GM23338 (cell line): ENCODE data around the gene LRMDA. TPM values are rescaled to one million over a fixed set of nuclear protein-coding genes. Genes with fewer than 3 reads are reported as not detected.

Source experiments
- ATAC-seq: fragments of 200-7000 bp; cut with Tn5 transposase; 3 replicates; pipeline ENCODE4 v1.9.1; 2020
- DNase-seq: peaks from one replicate; pipeline ENCODE4 v3.0.0-alpha.2; 2015; ENCODE audit warnings: low spot score
- H2AFZ ChIP-seq: fragments of 200-600 bp; sonication (generic); 2 replicates; pipeline ENCODE4 v1.8.0; 2016; ENCODE audit warnings: antibody characterized with exemption, mild to moderate bottlenecking, moderate library complexity
- H3F3A ChIP-seq: fragments of 200-600 bp; sonication (generic); replicated peaks from 2 replicates; pipeline ENCODE4 v1.8.0; 2017; ENCODE audit warnings: antibody characterized with exemption, mixed run types, low read depth
- H3K27ac ChIP-seq: fragments of 200-600 bp; sonication (generic); 2 replicates; pipeline ENCODE4 v1.6.1; 2016; ENCODE audit warnings: low read depth
- H3K27me3 ChIP-seq: fragments of 200-600 bp; sonication (generic); 2 replicates; pipeline ENCODE4 v1.8.0; 2016; ENCODE audit warnings: mild to moderate bottlenecking, mixed run types, moderate library complexity; ENCODE audit not compliant: insufficient read depth
- H3K36me3 ChIP-seq: fragments of 200-600 bp; sonication (generic); 2 replicates; pipeline ENCODE4 v1.8.0; 2016; ENCODE audit warnings: mild to moderate bottlenecking; ENCODE audit not compliant: insufficient read depth
- H3K4me1 ChIP-seq: fragments of 200-600 bp; sonication (generic); 2 replicates; pipeline ENCODE4 v1.8.0; 2016; ENCODE audit warnings: mild to moderate bottlenecking, moderate library complexity; ENCODE audit not compliant: insufficient read depth
- H3K4me2 ChIP-seq: fragments of 200-600 bp; sonication (generic); 2 replicates; pipeline ENCODE4 v1.7.1; 2017; ENCODE audit warnings: mixed run types
- H3K4me3 ChIP-seq: fragments of 200-600 bp; sonication (generic); 2 replicates; pipeline ENCODE4 v1.6.1; 2016; ENCODE audit warnings: mixed run types
- H3K79me2 ChIP-seq: fragments of 200-600 bp; sonication (generic); replicated peaks from 2 replicates; pipeline ENCODE4 v1.8.0; 2017; ENCODE audit warnings: mild to moderate bottlenecking; ENCODE audit not compliant: insufficient read depth
- H3K9me2 ChIP-seq: fragments of 200-600 bp; sonication (generic); 2 replicates; pipeline ENCODE4 v1.8.0; 2017; ENCODE audit not compliant: insufficient read depth
- H4K20me1 ChIP-seq: fragments of 200-600 bp; sonication (generic); replicated peaks from 2 replicates; pipeline ENCODE4 v1.8.0; 2017; ENCODE audit warnings: mild to moderate bottlenecking; ENCODE audit not compliant: insufficient read depth
- H3K27ac Mint-ChIP-seq: 2 replicates; pipeline ENCODE4 v1.8.0; 2020; ENCODE audit warnings: inconsistent platforms, mild to moderate bottlenecking, moderate library complexity, mixed read lengths
- H3K27me3 Mint-ChIP-seq: 3 replicates; pipeline ENCODE4 v1.8.0; 2022; ENCODE audit warnings: low read depth, mild to moderate bottlenecking, moderate library complexity, mixed read lengths, inconsistent platforms; ENCODE audit not compliant: insufficient read depth, poor library complexity
- H3K36me3 Mint-ChIP-seq: 3 replicates; pipeline ENCODE4 v1.8.0; 2021; ENCODE audit warnings: low read depth, mild to moderate bottlenecking, inconsistent platforms, moderate library complexity, mixed read lengths
- H3K4me1 Mint-ChIP-seq: 3 replicates; pipeline ENCODE4 v1.8.0; 2020; ENCODE audit warnings: mild to moderate bottlenecking, inconsistent platforms, mixed read lengths
- H3K4me3 Mint-ChIP-seq: 3 replicates; pipeline ENCODE4 v1.8.0; 2021; ENCODE audit warnings: moderate library complexity, mild to moderate bottlenecking, inconsistent platforms, mixed read lengths
- H3K9me3 Mint-ChIP-seq: 3 replicates; pipeline ENCODE4 v1.8.0; 2020; ENCODE audit warnings: moderate library complexity, mild to moderate bottlenecking, inconsistent platforms, mixed read lengths
- CREB1 ChIP-seq: fragments of 250-450 bp; sonication (Bioruptor Pico); IDR thresholded peaks from 2 replicates; pipeline ENCODE4 v1.5.0; 2020; ENCODE audit warnings: low read depth, mild to moderate bottlenecking, moderate library complexity
- CTCF ChIP-seq, 2 experiments: fragments of 200-600 bp in 1 of 2; sonication (generic) in 1 of 2; conservative IDR thresholded peaks; 2 replicates each; pipeline versions ENCODE4 v1.5.1 to v1.6.1; 2016 to 2017; ENCODE audit warnings: antibody characterized with exemption in 2 of 2, low read depth in 2 of 2, mild to moderate bottlenecking in 2 of 2, moderate library complexity in 1 of 2
- ETS1 ChIP-seq: IDR thresholded peaks from 2 replicates; pipeline ENCODE4 v1.6.1; 2016; ENCODE audit warnings: antibody characterized with exemption
- EZH2 ChIP-seq: fragments of 200-600 bp; sonication (generic); IDR thresholded peaks from one replicate; pipeline ENCODE4 v1.8.0; 2017; ENCODE audit warnings: antibody characterized with exemption, mild to moderate bottlenecking, low read depth; ENCODE audit not compliant: unreplicated experiment
- EZH2phosphoT487 ChIP-seq: fragments of 200-600 bp; sonication (generic); IDR thresholded peaks from one replicate; pipeline ENCODE4 v1.8.1; 2018; ENCODE audit warnings: antibody characterized with exemption; ENCODE audit not compliant: unreplicated experiment
- NANOG ChIP-seq: IDR thresholded peaks from 2 replicates; pipeline ENCODE4 v1.6.1; 2016; ENCODE audit warnings: antibody characterized with exemption, borderline replicate concordance
- POLR2AphosphoS5 ChIP-seq: IDR thresholded peaks from 2 replicates; pipeline ENCODE4 v1.6.1; 2016; ENCODE audit warnings: antibody characterized with exemption, low read depth
- STAT1 ChIP-seq: IDR thresholded peaks from one replicate; pipeline ENCODE4 v1.6.1; 2016; ENCODE audit warnings: antibody characterized with exemption; ENCODE audit not compliant: unreplicated experiment
- ZNF114 ChIP-seq: fragments of 250-450 bp; sonication (Bioruptor Pico); IDR thresholded peaks from 2 replicates; pipeline ENCODE4 v1.5.0; 2020; ENCODE audit warnings: mild to moderate bottlenecking, moderate library complexity
- ZNF462 ChIP-seq: fragments of 250-450 bp; sonication (Bioruptor Pico); IDR thresholded peaks from 2 replicates; pipeline ENCODE4 v1.5.0; 2020; ENCODE audit warnings: mild to moderate bottlenecking, moderate library complexity
- polyA plus RNA-seq: library from polyadenylated mRNA; unstranded; fragments of >200 nt; fragmentation: Nextera tagmentation; extraction: Ambion mirVana; gene quantifications from 2 replicates; pipeline ENCODE4 v1.2.1, GENCODE V29; 2016
- total RNA-seq: library from RNA; depleted of rRNA; stranded (reverse); fragments of >200 nt; shearing (Covaris generic); gene quantifications from 2 replicates; pipeline ENCODE4 v1.2.3, GENCODE V29; 2014

LRMDA gene
- total and polyA plus RNA-seq, 2 experiments from 2014 or later: 0.90 to 1.8 TPM

- TF ChIP-seq ZNF462 (no peak), NANOG (no peak), EZH2phosphoT487 (no peak), CTCF (conservative IDR thresholded peaks at IDR 0.05; ENCODE audit: low read depth in 2 of 2) (no peak), POLR2AphosphoS5 (no peak), ZNF114 (no peak)
Observed at GRCh38 chr10:76211691-76212090, 780.3 kb downstream of the LRMDA start (continued).

- H3K27me3 ChIP-seq: no peaks in the 10 kb centered on the region
- peaks cover 8% of the 10 kb centered on the region for H3K9me2 ChIP-seq
- H3K4me1 ChIP-seq: no peaks in the 10 kb centered on the region
- ATAC-seq (no peak), DNase-seq (no peak)
- no peak overlapping the region for H3K4me2 ChIP-seq
- H3K79me2 ChIP-seq: no peaks in the 10 kb centered on the region
- Mint-ChIP-seq H3K9me3 (no peaks in the 10 kb centered on the region; the same call in 1 of the 3 replicates), H3K4me3 (no peak overlapping the region), H3K36me3 (no peaks in the 10 kb centered on the region; the same call in 2 of the 3 replicates), H3K4me1 (peaks cover 4% of the 10 kb centered on the region; the same call in 2 of the 3 replicates), H3K27me3 (no peaks in the 10 kb centered on the region), H3K27ac (no peak overlapping the region)
- H3K27ac ChIP-seq: no peak overlapping the region
- no peak overlapping the region for H3K4me3 ChIP-seq
- no peaks in the 10 kb centered on the region for H3K36me3 ChIP-seq
- H3F3A ChIP-seq: no peaks in the 10 kb centered on the region
- H4K20me1 ChIP-seq: no peaks in the 10 kb centered on the region
- H2AFZ ChIP-seq: no peak overlapping the region
- TF ChIP-seq EZH2phosphoT487 (no peak), POLR2AphosphoS5 (no peak), NANOG (no peak), ETS1 (no peak), STAT1 (no peak), ZNF114 (no peak), CREB1 (CRISPR knock-in tag) (no peak), EZH2 (no peak)
Observed at GRCh38 chr10:76213876-76214275, 782.5 kb downstream of the LRMDA start.
